Stimulated activated CD4-positive, alpha-beta T cell treated with anti-CD3 and anti-CD28 coated beads, Interleukin-1b, Interleukin-23, amount 100 ng/mL, for 4 hours (primary cell): ENCODE measurements around the gene CCDC136.

Experiments used
- DNase-seq, 2 donors: peaks; one replicate each; pipeline ENCODE4 v3.0.0-alpha.2; 2020; ENCODE audit warnings: low read depth in 2 of 2

The CCDC136 gene

DNA sequence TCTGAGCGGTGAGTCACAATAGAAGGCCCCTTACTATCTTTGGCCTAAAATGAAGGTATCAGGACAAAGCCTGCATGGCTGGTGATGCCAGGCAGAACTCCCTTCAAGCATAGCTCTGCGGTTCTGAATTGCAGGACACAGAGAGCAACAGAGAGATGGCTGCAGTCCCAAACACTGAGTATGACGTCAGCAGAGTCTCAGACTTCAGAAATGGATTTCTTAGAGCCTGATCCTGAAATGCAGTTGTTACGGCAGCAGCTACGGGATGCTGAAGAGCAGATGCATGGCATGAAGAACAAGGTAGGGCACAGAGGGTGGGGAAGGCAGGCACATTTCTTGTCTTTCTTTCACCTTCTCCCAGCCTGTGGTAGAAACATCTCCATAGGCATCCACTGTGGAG, 13.5 kb downstream of the CCDC136 start:
- DNase-seq, result no peak

DNA sequence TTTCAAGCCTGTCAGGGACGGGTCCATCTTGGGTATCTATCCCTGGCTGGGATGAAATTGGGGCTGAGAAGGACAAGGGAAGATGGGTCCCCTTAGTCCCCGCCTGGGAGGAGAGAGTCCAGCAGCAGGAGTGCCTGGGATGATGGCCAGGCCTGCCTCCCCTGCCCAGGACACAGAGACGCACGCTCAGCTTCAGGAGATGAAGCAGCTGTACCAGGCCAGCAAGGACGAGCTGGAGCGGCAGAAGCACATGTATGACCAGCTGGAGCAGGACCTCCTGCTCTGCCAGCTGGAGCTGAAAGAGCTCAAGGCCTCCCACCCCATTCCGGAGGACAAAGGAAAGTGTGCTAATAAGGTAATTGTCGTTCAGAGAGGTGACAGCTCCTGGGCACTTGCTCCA, 15.4 kb downstream of the CCDC136 start:
- no peak for DNase-seq

DNA sequence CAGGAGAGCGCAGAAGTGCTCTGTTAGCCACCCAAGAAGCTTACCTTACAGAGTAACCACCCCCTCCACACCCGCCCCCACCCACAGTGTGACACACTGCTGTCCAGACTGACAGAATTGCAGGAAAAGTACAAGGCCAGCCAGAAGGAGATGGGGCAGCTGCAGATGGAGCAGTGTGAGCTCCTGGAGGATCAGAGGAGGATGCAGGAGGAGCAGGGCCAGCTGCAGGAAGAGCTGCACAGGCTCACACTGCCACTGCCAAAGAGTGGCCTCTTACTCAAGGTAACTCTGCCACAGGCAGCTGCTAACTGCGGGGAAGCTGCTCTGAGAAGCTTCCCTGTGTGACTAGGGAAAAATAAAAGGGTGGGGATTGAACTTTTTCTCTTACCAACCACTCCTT, 17.6 kb downstream of the CCDC136 start:
- DNase-seq, result no peak

DNA sequence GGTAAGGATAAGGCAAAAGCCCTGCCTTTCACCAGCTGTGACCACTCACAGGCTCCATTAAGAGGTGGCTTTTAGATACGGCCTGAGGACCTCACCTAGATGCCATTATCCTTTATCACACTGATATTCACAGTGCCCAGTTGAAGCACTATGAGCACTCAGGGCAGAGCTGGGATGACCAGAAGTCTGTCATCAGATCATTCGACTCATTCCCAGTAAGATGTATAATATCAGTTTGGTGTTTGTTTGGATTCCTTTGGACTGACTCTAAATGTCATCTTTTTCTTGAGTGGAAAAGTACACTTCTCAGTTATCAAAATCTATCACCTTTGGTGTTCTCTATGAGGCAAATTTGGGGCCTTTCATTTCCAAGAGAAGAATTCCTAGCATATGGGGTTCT, 18.7 kb downstream of the CCDC136 start:
- no peak for DNase-seq

DNA sequence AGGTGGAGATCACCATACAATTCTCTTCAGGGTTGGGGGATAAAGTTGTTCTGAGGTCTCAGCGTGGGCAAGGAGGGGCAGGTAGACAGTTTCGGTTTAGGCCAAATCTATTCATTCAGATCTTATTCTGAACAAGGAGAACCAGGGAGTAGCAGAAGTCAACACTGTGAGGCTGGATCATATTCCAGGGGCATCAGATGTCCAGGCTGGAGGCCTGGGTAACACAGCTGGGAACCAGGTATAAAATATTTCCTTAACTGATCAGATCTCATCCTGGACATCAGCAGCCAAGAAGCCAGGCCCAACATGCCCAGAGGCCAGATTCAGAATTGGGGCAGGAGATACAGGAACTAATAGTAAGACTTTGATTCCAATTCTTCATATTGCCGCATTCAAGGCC, 19.2 kb downstream of the CCDC136 start:
- no peak for DNase-seq

DNA sequence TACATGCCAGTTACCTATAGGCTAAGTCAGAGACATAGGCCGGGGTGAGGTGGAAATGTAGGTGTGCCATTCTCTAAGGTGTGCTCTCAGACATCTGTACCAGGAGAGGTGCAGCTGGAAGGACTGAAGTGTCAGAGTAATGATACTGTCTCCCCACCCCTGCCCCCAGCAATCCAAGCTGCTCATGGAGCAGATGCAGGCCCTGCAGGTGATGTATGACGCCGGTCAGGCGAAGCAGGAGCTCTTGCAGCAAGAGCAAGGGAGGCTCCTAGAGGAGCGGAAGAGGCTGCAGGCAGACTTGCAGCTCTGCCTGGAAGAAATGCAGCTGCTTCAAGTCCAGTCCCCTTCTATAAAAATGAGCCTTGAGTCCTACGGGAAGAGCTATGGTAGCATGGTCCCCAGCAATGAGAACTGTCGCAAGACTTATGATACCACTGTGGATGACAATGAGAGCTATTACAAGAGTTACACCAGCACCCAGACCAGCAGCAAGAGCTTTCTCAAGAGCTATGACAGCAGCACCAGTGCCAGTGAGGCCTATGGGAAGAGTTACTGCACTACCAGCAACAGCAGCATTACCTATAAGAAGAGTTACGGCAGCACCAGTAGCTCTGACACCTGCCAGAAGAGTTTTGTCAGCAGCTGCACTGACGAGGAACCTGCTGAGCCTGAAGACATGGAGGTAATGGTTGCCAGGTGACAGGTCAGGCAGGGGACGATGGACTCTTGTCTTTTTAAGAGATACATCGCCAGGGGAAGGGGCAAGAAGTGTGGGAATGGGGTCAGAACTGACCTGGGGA, 20.1 kb downstream of the CCDC136 start:
- no peak for DNase-seq

DNA sequence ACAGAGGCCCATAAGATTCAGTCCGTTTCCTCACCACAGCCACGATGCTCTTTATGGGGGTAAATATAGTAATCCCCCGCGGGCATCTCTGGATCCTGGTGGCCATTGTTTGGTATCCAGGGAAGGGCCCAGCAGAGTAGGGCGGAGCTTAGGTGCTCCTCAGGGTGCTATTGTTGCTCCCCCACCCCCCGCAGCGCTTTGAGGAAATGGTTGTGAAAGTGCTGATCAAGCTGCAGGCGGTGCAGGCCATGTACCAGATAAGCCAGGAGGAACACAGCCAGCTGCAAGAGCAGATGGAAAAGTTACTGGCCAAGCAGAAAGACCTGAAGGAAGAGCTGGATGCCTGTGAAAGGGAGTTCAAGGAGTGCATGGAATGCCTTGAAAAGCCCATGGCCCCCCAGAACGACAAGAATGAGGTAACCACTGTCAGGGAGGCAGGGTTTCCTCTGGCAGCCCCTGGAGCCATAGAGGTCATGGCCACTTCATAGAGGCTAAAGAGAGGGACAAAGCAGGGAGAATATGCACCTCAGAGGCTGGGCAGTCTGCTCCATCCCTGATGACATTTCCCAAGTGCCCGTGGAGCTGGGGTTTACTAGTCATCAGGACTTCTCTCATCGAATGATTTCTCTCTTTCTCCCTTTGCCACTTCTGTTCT, 20.9 kb downstream of the CCDC136 start:
- no peak for DNase-seq

DNA sequence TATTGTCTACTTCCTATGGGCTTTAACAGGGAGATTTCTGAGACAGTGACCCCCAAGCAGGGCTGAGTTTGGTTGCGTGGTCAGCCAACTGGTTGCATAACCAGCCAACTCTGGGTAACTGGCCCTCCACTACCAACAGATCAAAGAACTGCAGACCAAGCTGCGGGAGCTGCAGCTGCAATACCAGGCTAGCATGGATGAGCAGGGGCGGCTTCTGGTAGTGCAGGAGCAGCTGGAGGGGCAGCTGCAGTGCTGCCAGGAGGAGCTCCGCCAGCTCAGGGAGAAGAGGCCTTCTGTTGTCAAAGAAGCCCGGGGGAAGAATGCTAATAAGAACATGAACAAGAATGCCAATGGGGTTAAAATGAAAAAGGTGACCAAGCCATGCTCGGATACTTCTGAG, 22.7 kb downstream of the CCDC136 start:
- no peak for DNase-seq

DNA sequence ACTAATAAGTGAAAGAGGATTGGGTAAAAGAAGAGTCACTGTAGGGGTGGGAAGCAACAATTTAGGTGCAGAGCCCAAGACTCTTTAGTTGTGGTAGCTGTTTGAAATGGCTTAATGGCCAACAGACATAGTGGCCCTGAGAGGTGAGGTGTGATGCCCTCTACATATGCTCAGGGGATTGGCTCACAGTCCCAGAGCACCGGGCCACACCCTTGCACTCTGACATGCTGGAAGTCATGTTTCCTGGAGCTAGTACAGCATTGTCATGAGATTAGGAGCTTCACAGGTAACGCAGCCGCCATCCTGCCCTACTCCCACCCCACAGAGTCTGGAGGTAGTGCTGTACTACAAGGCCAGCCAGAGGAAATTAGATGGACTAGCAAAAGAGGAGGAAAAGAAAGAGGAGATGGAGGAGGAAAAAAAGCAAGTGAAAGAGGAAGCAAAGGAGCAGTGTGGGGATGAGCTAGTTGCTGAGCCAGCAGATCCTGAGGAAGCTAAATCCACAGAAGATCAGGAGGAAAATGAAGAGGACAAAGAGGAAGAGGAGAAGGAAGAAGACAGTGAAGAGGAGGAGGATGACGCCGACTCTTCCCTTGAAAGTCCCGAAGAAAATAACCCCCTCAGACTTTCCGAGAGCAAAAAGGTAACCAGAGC, 23.6 kb downstream of the CCDC136 start:
- no peak for DNase-seq

DNA sequence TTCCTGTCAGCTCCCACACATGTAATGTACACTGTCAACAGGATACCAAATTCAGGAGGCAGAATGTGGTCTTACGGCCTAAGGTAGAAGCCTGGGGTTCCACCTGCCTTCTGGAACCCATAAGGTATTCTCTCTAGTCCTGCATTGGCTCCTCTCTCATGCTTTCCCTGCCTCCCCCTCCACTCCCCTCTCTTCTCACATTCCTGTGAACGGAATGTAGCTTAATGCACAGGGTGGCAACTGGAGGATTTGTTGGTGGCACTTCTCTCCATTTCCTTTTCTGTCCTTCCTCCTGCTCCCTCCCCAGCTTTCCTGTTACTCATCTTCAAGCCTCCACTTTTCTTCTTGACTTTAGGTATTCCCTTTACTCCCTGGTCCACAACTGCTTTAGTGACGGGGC, 26.9 kb downstream of the CCDC136 start:
- DNase-seq, result no peak

DNA sequence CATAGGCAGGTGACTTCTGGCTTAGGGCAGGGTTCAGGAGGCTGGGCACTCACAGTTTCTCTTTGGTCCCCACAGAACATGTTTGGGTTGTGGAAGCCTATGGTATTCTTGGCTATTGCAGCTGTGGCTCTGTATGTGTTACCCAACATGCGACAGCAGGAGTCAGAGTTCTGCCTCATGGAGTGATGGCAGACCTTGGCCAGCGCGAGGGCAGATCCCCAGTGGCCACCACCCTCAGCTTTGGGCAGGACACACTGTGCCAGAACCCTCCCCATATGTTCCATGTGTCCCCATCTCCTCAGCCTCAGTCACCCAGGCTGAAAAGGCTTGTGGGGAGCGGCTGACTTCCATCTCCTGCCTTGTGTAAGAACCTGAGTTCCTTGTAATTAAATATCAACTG, 30.0 kb downstream of the CCDC136 start:
- DNase-seq, result no peak

DNA sequence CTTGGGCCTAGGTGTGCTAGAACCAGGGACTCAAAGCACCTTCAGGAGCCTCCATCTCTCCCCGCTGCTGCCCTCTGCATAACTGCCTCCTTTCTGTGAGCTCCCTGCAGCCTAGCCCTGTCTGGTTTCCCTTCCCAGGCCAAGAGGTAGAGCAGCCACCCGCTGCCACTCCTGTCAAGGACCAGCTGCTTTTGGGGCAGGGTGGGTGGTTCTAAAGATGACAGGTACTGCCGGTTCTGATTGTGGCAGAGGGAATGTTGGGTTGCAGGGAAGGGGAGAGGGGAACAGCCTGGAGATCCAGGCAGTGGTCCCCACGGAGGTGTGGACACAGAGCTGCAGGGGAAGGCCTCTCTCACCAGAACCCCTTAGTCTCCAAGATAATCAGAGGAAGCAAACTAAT, 34.7 kb downstream of the CCDC136 start:
- no peak for DNase-seq

DNA sequence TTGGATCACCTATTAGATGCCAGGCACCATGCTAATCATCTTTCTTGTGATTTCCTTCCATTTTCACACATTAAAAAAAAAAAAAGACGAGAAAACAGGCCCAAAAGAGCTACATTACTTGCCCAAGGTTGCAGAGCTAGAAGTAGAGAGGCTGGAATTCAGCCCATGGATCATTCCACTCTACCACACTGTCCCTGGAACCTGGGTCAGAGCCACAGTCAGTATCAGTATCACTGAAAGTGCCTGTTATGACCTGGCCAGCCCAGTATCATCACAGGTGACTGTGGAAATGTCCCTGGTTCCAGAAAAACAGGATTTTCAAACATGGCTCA, 35.1 kb downstream of the CCDC136 start:
- no peak for DNase-seq

DNA sequence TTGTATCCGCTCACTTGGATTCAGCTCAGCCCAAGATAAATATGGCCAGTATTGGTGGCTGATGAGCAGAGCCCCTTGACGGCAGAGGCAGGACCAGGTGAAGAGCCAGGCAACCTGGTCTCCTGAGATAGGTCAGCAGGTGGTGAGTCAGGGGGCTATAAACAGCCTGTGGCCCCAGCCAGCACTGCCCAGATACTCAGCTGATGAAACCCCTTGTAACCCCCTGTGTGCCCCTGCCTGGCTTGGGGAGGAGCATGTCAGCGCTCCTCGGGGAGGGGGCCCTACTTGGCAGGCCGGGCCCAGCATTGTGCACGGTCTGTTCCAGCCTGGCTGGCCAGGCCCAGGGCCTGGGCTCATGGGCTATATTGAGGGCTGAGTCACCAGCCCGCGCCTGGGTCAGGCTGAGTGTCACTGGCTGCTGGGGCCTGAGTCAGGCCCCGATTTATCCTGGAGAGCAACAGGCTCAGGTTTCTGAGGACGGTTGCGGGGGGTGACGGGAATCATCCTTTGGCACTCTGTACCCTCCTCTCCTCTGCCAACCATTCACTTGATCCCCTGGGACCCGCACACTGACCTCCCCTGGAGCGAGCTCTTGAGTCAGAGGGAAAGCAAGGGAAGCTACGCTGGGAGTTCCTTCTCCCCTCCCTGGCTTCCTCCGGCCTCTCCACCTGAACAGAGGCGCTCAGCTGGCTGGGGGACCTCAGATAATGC, 35.6 kb downstream of the CCDC136 start:
- no peak for DNase-seq

DNA sequence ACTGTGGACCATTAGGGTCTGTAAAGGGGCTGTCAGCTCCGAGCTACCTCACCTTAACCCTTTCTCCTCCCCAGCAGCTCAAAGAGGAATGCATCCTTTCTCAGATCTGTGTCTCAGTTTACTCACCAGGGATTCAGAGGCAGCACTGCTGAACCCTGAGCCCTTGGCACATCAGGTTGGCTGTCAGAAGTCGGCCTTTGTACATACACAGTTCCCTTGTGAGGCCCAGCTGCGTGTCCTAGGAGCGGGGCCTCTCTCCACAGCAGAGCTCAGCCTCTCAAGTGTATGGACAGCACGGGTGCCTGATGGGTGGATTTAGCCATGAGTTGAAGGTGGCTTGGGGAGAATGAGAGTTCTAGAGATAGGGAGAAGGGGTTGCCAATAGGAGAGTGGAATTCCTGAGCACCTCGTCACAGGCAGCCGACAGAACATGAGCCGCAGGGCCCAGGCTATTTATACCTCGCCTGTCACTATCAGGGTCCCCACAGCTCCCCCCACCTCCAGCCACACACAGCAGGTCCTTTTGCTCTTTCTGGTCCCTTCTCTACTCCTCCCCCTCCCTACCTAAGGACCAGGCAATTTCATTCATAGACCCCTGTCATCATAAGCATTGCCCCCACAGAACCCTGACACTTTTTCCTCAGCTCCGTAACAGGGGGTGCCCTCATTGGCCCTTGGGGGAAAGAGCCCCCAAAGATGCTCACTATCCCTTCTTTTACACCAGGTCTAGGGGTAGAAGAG, 36.4 kb downstream of the CCDC136 start:
- DNase-seq, result no peak

DNA sequence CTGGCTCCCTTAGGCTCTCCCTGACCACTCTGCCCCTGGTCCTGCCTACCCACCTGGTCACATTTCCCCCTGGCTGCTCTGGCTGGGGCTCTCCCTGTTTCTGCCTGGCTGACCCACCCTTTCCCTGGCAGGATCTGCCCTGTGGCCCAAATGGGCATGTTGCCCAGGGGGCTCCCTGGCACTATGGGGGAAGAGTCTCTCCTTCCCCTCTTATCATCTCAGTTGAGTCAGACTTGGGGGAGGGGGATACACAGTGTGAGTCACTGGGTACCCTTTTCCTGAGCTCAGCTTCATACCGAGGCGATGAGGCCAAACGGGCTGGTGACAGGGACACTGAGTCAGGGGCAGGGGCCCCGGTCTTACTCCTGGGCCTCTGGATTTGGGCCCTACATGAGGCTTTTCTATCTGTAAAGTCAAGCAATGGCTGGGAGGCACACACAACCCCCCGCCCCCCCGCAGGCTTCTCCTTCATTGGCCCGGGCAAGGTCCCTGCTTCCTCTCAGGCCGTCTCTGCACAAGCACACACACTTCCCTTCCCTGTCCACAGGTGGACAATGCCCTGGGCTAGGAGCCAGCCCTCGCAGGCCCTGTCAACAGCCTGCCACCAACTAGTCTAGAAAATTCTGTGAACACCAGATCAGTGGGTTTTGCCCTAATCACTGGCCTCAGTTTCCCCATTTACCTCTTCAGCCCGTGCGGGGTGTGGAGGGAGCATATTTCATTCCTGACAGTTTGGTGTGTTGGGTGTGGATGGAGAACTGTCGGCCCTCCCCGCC, 37.8 kb downstream of the CCDC136 start:
- no peak for DNase-seq

DNA sequence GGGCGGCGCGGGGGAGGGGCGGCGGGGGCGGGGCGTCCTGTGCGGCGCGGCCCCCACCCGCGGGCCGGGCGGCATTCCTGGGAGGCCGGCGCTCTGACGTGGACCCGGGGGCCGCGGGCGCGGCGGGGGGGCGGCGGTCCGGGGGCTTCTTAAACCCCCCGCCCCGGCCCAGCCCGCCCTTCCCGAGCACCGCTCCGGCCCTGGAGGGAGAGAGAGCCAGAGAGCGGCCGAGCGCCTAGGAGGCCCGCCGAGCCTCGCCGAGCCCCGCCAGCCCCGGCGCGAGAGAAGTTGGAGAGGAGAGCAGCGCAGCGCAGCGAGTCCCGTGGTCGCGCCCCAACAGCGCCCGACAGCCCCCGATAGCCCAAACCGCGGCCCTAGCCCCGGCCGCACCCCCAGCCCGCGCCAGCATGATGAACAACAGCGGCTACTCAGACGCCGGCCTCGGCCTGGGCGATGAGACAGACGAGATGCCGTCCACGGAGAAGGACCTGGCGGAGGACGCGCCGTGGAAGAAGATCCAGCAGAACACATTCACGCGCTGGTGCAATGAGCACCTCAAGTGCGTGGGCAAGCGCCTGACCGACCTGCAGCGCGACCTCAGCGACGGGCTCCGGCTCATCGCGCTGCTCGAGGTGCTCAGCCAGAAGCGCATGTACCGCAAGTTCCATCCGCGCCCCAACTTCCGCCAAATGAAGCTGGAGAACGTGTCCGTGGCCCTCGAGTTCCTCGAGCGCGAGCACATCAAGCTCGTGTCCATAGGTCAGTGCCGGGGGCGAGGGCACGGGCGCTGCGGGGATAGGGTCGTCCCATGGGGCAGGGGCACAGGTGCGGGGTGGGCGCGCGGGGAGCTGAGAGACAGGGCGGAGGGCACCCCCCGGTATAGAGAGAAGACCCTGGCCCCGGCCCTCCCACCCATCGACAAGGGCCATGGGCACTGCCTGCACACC, 38.7 kb downstream of the CCDC136 start, which contains the start of gene FLNC:
Gene FLNC, plus strand, starts transcription at position 176 of the 947 bp plus-strand sequence. Its CDS starts 232 bp downstream, at position 408.
- DNase-seq, result peak in 1 of 2 donors; percentile 18

DNA sequence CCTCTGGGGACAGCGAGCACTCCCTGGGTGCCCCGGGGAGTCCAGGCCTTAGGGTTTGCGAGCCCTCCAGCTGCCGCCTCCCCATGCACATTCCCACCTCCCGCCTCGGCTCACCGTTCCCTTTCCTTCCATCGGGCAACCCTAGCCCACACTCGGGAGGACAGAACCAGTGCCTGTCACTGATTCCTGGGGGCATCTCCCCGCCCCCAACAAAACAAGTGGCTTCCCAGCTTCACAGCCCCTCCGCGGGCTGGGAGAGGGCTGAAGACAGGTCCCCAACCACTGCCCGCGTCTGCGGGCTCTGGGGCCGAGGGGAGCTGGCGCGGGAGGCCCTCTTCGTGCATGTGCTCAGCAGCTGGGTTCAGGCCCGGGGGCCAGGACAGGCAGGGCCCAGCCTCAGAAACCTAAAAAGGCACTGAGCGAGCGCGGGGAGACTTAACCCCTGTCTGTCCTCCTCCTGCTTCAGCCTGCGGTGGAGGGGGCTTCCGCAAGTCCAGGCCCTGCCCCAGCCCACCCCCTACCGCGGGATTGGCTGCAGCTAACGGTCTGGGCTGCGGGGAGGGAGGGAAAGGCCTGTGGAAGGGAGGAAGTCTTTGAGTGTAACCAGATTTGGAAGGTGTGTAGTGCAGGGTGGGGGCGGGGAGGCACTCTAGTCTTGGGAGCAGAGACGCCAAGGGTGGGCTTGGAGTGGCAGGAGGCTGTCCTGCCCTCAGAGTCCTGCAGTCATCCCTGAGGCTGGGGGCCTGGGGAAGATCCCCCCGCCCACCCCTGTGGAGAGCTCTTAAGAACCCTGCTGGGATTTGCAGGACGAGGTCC, 39.6 kb downstream of the CCDC136 start:
- no peak for DNase-seq
